ENCODE measurements around the gene ATP9A.
"Not testable (repeated sequence)": the region's sequence is repeated elsewhere in the genome, so short reads cannot be mapped to it uniquely, and the experiment has no call there.

The ATP9A gene

DNA sequence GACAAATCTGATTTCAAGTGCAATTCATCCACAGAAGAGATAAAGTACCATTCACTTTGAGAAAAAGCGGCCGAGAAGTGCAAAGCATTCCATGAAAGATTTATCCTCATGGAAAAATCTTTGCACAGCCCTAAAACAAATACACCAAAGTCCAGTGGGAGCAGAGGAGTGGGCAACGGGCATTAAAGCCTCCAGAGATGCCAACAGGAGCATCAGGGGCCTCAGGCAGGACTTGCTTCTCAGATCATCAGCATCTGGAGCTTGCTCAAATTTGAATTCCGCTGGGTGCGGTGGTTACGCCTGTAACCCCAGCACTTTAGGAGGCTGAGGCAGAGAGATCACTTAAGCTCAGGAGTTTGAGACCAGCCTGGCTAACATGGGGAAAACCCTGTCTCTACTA lies 115.0 kb downstream of the ATP9A start:
- DNase-seq = no peak

DNA sequence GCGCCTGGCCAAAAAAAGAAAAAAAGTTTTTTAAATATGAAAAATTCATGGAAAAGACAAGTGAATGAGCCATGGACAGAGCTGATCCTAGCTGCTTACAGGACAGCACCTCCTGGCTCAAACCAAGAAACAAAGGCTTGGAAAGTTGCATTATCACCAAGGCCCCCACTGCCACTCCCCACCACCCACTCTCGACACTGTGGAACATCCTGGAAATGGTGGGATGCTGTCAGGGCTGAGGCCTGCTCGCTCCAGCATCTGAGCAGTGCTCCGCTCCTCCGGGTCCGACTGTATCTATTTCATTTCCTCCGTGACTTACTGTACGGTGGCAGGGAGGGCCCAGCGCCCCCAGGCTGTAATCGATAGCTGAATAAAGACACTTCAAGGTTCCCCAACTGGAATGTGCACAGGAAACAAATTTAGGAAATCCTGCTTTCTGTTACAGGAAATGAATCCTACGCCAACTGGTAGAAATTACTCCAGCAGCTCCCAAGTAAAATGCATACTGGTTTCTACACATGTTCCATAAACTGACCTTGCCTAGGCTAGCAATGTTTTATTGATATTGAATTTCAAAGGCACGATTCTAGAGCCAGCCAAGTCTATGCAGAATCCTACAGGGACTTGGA lies 116.2 kb downstream of the ATP9A start:
- DNase-seq = no peak

DNA sequence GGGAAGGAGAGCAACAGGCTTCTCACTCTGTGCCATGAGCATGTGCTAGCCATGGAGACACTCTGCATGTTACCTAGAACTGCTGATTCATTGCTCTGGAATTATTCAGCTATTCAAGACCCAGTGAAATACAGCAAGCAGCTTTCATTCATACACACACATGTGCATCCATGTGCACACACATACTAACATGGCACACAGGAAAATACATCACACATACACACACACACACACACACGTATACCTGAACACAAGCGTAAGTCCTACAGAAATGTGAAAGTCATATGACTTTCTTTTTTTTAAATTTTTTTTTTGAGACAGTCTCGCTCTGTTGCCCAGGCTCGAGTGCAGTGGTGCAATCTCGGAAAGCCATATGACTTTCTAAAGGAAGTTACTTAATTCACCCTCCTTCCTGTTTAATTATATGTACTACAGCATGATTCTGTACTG lies 117.5 kb downstream of the ATP9A start:
- no peak for DNase-seq

DNA sequence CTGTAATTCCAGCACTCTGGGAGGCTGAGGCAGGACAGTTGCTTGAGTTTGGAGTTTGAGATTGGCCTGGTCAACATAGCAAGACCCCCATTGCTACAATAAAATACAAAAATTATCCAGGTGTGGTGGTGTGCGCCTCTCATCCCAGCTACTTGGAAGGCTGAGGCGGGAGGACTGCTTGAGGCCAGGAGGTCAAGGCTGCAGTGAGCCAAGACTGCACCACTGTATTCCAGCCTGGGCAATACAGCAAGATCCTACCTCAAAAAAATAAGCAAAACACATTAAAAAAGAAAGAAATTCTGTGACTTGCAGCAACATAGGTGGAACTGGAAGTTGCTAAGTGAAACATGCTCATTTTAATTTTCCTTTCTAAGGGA lies 119.6 kb downstream of the ATP9A start:
- DNase-seq = no peak

DNA sequence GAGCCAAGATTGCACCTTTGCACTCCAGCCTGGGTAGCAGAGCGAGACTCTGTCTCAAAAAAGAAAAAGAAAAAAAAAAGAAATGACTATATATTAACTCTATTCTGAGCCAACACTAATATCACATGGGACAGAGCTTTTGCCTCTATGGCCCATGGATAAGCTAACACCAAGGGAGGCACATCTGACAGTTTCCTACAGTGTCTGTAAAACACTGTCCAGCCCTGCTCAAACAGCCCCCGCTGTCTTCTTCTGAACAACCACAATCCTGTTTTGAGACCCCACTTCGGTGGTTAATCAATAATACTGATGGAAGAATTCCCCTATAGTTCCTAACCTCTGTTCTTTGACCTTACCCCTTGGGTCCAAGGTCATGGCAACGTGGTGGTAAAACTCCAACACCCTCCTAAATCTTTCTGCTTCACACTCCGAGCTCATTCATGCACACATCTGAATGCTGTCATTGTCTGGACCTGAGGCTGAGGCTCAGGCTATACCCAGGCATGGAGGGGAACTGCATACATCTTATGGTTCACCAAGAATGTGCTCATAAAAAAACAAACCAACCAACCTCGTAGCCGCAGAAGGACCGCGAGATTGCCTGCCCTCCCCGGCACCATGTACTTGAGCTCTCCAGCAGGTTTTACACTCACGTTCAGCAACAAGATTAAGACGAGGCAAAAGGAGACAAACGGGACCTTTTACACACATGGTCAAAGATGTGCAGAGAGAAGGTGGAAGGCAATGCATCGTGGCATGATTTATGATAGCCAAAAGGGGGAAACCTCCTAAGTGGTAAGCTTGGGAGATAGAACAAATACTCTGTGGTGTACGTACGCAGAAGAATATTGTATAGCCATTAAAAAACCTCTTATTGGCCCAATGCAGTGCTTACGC lies 120.3 kb downstream of the ATP9A start:
- no peak for DNase-seq

DNA sequence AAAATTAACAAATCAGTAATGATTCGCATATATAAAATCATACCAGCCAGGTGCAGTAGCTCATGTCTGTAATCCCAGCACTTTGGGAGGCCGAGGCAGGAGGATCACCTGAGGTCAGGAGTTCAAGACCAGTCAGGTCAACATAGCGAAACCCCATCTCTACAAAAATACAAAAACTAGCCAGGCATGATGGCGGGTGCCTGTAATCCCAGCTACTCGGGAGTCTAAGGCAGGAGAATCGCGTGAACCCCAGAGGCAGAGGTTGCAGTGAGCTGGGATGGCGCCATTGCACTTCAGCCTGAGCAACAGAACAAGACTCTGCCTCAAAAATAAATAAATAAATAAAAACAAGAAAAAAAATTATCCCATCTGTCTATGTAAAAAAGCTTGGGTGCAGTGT lies 124.4 kb downstream of the ATP9A start:
- not testable (repeated sequence) for DNase-seq

DNA sequence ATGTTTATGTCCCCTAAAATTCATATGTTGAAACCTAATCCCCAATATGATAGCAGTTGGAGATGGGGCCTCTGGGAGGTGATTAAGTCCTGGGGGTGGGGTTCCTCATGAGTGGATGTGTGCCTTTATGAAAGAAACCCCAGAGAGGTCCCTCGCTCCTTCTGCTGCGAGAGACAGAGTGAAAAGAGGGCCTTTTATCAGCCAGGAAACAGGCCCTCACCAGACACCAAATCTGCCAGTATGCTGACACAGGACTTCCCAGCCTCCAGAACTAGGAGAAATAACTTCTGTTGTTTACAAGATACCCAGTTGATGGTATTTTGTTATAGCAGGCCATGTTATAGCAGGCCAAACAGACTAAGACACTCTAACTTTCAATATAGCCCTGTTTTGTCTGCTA lies 124.8 kb downstream of the ATP9A start:
- DNase-seq = no peak

DNA sequence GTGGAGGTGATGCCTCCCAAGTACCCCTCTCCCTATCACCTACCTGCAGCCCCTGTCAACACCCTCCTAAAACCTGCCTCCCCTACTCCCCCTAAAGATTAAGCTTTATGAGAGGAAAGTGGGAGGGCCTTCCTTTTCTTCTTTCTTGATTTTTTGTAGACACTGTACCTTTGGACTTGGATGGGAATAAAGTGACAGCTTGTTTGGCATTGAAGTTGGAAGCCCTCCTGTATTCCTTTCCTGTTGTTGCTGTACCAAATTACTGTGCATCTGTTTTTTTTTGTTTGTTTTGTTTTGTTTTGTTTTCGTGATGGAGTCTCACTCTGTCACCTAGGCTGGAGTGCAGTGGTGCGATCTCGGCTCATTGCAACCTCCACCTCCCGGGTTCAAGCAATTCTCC lies 126.3 kb downstream of the ATP9A start:
- DNase-seq = no peak

DNA sequence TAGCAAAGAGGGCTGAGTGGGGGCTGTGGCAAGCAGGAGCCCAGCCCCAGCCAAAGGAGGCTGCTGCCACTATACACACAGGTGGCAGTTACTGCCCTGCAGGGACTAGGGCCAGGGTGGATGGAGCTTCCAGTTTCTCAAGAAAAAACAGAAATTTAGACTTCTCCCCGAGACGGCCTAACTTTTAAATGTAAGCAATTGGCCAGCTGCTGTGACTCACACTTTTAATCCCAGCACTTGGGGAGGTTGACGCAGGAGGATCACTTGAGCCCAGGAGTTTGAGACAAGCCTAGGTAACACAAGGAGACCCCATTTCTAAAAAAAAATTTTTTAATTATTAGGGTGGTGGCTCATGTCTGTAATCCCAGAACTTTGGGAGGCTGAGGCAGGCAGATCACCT lies 127.4 kb downstream of the ATP9A start:
- no peak for DNase-seq

DNA sequence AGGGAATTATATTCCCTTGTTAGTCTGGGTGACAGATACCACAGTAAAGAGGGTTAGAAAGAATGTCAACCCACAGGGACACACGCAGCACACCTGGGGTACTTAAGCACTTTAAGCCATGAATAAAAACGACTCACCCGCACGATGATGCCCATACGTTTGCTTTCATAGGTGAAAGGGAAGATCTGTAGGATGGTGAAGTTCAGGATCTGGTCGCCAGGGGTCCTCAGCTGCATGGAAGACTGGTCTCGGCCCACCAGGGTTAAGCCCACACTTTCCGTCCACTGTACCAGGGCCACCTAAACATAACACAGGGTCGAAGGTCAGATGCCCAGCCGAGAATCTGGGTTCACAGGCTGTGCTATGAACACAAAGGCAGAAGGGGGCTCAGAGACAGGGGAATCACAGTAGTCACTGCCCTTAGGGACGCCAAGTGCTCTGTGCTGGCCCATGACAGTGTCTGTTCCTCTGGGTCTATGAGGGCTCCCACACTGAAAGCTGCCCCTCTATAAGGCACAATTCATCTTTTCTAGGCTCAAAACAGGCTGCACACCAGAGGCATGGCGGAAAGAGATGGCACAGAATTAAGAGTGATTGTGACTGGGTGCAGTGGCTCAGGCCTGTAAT lies 128.9 kb downstream of the ATP9A start:
- peak; percentile 51 for DNase-seq

DNA sequence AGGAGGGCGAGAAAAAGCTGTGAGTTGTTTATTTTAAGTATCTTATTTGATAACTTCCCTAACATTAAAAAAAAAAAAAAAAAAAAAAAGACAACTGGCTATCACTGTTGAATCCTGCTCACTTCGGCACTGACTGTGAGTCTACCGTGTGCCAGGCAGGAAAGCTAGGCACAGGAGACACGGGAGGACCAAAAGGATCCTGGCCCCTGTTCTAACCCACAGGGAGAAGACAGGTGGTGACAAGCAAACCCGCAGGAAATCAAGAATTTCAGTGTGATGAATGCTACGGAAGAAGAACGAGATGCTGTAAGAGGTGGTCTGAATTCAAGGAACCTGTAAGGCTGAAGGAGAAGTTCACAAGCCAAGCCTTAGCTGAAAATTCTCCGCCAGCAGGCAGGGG lies 130.9 kb downstream of the ATP9A start:
- DNase-seq = no peak

DNA sequence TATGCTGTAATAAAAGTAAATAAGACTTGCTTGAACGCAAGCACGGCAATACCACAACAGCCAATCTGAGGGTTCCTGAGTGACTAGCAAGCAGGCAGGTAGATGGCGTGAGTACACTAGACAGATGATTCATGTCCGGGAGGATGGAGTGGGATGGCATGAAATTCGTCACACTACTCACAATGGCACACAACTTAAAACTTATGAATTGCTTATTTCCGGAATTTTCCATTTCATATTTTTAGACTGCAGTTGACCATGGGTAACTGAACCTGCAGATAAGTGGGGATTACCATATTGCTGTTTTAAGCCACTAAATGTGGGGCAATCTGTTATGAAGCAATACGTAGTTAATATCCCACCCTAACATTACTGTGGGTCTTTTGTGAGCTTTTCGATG lies 132.1 kb downstream of the ATP9A start:
- DNase-seq = no peak

DNA sequence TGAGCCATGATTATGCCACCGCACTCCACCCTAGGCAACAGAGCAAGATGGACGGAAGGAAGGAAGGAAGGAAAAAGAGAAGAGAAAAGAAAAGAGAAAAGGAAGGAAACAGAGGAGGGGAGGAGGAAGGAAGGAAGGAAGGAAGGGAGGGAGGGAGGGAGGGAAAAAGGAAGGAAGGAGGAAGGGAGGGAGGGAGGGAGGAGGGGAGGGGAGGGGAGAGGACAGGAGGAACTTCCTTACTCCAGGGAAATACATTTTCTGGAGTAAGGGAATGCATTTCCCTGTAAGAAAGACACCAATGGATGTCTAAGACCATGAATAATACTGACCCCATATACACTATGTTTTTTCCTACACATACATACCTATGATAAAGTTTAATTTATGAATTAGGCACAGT lies 132.5 kb downstream of the ATP9A start:
- DNase-seq = no peak

DNA sequence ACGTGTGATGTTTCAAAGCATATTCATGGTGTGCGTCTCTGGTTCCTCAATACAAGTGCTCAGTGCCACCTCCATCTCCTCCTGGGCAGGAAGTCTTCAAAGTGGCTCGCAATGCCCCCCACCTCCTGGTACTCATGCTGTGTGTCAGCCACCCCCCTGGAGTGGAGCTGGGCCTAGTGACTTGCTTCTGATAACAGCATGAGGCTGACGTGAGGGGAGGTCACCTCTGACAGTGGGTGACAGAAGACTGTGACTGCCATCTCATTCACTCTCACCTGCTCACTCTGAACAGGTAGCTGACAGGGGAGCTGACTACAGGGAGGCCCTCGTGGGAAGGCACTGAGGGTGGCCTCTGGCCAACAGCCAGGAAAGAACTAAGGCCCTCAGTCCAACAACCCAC lies 133.3 kb downstream of the ATP9A start:
- DNase-seq = no peak

DNA sequence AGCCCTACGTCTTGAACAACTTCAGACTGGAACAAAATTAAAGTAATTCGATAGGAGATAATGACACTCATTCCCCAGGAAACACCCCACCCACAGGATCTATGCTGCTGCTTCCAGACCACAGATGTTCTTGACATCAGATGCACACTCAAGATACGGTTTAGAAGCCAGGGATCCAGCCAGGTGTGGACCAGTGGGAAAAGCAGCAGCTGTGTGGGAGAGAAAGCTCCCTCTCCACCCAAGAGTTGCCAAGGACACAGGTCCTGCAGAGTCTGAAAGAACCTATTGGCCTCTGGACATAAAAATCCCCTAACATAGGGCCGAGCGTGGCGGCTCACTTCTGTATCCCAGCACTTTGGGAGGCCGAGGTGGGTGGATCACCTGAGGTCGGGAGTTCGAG lies 133.9 kb downstream of the ATP9A start:
- DNase-seq = no peak

DNA sequence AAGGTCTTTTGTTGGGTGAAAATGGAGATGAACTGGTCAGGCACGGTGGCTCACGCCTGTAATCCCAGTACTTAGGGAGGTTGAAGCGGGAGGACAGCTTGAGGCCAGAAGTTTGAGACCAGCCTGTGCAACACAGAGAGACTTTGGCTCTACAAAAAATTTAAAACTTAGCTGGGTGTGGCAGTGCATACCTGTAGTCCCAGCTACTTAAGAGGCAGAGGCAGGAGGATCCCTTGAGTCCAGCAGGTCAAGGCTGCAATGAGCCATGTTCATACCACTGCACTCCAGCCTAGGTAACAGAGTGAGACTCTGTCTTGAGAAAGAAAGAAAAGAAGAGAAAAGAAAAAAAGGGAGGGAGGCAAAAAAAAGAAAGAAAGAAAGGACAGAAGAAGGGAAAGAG lies 134.8 kb downstream of the ATP9A start:
- no peak for DNase-seq

DNA sequence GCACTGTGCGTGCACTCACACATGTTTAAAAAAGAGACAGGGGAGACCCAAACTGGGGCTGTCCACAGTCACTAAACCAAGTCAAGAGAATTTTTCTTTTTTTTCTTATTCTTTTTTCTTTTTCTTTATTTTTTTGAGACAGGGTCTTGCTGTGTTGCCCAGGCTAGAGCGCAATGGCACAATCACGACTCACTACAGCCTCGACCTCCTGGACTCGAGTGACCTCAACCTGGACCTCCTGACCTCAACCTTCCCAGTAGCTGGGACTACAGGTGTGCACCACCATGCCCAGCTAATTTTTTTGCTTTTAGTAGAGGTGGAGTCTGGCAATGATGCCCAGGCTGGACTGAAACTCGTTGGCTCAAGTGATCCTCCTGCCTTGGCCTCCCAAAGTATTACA lies 136.2 kb downstream of the ATP9A start:
- DNase-seq = no peak

DNA sequence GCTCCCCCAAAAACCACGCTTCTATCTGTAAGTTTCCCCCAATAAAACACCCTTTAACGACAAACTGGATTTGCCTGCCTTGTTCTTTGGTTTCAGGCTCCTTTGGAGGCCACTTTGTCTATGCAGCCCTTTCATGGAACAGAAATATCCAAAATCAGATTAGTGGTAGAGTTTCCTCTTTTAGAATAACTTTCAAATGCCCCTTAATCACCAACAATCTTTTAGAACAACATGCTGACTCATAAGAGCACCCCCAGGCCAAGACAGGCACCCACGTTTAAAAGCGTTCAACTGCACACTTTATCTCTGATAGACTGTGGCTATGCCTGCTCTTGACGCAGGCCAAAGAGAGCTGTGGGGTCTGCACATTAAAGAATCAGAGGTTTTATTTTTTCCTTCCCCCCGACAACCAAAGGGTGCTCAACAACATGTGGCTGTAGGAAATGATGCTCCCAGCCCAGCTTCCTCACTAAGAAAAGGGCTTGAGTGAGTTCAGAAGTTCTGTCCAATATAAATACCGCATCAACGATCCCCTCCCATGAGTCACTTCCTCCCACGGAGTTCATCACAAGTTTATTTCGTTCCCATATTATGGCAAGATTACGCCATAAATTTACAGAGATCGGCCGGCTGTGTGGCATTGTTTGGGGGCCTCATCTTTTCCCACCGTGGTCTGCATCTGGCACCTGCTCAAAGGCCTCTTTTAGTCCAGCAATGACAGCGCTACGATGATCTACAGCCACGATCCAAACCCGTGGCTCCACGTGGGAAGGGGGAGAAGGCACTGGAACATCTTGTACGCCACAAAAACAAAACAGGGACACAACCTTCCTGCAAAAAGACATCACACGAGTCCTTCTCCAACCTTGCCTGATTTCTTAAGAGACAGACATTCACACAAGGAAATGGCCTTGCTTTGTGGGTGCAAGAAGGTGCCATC lies 136.9 kb downstream of the ATP9A start:
- DNase-seq = no peak

DNA sequence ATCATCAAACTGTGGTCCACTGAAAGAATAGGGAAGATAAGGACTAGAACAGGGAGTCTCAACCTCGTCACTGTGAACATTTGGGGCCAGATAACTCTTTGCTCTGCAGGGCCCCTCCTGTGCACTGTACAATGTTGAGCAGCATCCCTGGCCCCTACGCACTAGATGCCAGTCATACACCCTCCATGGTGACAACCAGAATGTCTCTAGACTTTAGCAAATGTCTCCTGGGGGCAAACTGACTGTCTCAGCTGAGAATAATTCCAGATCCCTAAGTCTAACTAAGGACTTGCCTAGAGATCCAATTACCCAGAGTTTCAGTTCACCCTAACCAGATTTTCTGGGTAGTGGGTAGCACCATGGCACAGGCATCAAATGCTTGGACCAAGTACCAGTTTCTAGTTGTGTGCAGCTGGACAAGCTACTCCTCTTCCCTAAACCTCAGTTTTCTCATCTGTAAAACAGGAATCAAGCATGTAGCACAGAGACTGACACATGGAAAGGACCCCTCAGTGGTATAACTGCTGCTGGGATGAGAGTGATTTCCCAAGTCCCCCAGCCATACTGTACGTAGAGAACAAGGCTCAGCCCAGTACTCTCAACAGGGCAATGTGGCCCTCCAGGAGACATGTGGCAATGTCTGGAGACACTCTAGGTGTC lies 138.7 kb downstream of the ATP9A start:
- no peak for DNase-seq

DNA sequence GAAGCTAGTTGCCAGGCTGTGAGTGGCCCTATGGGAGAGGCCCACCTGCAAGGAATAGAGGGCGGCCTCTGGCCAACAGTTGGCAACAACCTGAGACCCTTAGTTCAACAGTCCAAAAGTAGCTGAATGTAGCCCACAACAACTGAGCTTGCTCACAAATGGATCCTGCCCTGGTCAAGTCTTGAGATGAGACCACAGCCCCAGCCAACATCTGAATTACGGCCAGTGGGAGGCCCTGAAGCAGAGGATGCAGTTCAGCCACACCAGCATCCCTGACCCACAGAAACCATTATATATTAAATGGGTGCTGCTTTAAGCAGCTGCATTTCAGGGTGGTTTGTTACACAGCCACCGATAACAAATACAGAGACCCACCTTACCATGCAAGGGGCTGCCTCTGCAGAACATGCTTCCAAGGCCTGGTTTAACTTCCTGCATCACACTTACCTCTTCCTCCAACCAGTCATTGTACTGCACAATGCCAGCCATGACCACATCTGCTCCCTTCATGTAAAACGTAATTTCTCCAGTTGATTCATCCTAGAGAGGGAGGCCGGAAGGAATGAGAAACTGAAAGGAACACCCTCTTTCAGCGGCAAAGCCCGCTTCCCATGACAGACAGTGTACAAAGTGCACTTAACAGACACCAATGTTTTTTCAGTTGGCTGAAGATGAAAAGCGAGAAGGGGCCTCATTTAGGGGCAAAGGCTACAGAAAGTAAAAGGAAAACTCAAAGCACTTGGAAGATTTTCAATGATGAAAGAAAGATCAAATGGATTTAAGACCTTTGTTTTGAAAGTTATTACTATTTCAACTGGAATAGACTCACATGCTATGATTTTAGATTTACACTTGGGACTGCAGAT lies 139.4 kb downstream of the ATP9A start:
- DNase-seq = no peak

DNA sequence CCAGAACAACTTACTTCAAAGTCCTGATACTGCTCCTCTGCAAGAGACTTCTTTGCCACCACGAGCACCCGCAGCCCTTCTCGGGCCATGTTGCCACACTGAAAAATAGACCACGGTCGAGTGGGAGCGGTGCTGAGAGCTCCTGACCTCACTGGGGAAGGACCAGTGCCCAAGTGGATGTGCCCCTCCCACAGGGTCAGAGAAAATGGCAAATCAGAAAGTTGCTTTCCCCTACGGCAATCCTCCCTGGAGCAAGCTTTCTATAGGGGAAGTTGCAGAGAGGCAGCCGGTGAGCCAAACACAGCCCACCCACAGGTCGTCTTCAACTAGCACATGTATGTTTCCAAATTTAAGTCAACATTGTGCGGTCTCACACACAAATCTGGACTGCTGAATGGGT lies 140.6 kb downstream of the ATP9A start:
- DNase-seq = no peak
